Measurements from ENCODE around the gene GBF1. TPM values are rescaled to one million over a fixed set of nuclear protein-coding genes. Genes with fewer than 3 reads are reported as not detected.

Gene GBF1
- total and polyA plus RNA-seq, 2 of the 13 experiments (the other 11 are each of a cell fraction or from before 2014, with no cell fraction given): 17.1 to 21.9 TPM

GRCh38 chr10:102268375-102268888 is 23.1 kb downstream of the GBF1 start (continued):
- TF ChIP-seq ZNF639 (CRISPR knock-in tag; conservative IDR thresholded peaks at IDR 0.05): no peak
- TF ChIP-seq ZNF234 (CRISPR knock-in tag; conservative IDR thresholded peaks at IDR 0.05): no peak
- TF ChIP-seq MEF2D (CRISPR knock-in tag; IDR thresholded peaks at IDR 0.05): no peak
- no peak for TF ChIP-seq ZNF574 (CRISPR knock-in tag; IDR thresholded peaks at IDR 0.05)
- no peak for TF ChIP-seq SIN3A (IDR thresholded peaks at IDR 0.05; ENCODE audit: borderline replicate concordance, low read depth, low read length)
- TF ChIP-seq E2F5 (CRISPR knock-in tag; conservative IDR thresholded peaks at IDR 0.05): no peak

- no peak overlapping the region for H2AFZ ChIP-seq (ENCODE audit: low read length)
- POLR2A ChIA-PET: no interaction called here
- in situ Hi-C loops (cut with HindIII; ENCODE audit: extremely low pct_ligation_motif_present, low pct_unique_long_range_greater_than_20kb): no loop called here
- WGBS (ENCODE audit: low lambda C conversion rate): 64% methylated on average over 3 of the region's 3 CpGs
- no peak overlapping the region for H3K4me2 ChIP-seq (ENCODE audit: low read depth, low read length)
- peaks cover 0 to 14% of the 10 kb centered on the region in 2 experiments; a peak in 4 of 5 replicates for H3K36me3 ChIP-seq (replicated peaks in 1 of 2; ENCODE audit: control insufficient read depth in 1 of 2, insufficient read depth in 2 of 2, low read length in 2 of 2)
- FAIRE-seq (no peak), DNase-seq (ENCODE audit: low spot score) (no peak), ATAC-seq (no peak)
- no peaks in the 10 kb centered on the region for H3K27me3 ChIP-seq (ENCODE audit: control insufficient read depth in 1 of 2, insufficient read depth in 2 of 2, low read length in 2 of 2)
- no peaks in the 10 kb centered on the region for H3K9me3 ChIP-seq (ENCODE audit: low read length)
- peaks cover 8% of the 10 kb centered on the region for H4K20me1 ChIP-seq (ENCODE audit: insufficient read depth, low read length)
- no peak overlapping the region for H3K9ac ChIP-seq (ENCODE audit: insufficient read depth, low read depth, low read length)
- BruUV-seq (replicated peaks): no TSS peak
- no peak overlapping the region for H3K27ac ChIP-seq (ENCODE audit: extremely low read length, insufficient read depth, low read length)
- no peak for TF ChIP-seq GATAD2A (CRISPR knock-in tag; IDR thresholded peaks at IDR 0.05)
- H3K4me1 ChIP-seq (ENCODE audit: insufficient read depth, low read length): peaks cover 9% of the 10 kb centered on the region
- intact Hi-C loops (cut with micrococcal nuclease; ENCODE audit: unreplicated experiment): no loop called here
- H3K79me2 ChIP-seq (ENCODE audit: insufficient read depth, low read length): peaks cover 33% of the 10 kb centered on the region
- no peak overlapping the region for H3K4me3 ChIP-seq (replicated peaks in 1 of 3; ENCODE audit: insufficient read depth in 1 of 3, low read depth in 2 of 3, low read length in 3 of 3)
- CTCF ChIA-PET (ENCODE audit: low intra/inter-chr PET ratio, low total read pairs): no interaction called here
Observed at GRCh38 chr10:102269017-102269416, 23.7 kb downstream of the GBF1 start.
